ENCODE data around the gene CSNK1D. TPM values are rescaled to one million over a fixed set of nuclear protein-coding genes. Genes with fewer than 3 reads are reported as not detected.

The CSNK1D gene
- total RNA-seq, 1 experiment from 2014 or later, result 104 TPM

GRCh38 chr17:82283208-82283749 is 9.8 kb upstream of the CSNK1D start:
- no peak overlapping the region for H3K4me3 ChIP-seq
- H3K36me3 ChIP-seq, result no peaks in the 10 kb centered on the region
- DNase-seq, result peak; percentile 81
- peaks cover 8% of the 10 kb centered on the region for H3K9me3 ChIP-seq
- H3K27me3 ChIP-seq, result no peaks in the 10 kb centered on the region

DNA sequence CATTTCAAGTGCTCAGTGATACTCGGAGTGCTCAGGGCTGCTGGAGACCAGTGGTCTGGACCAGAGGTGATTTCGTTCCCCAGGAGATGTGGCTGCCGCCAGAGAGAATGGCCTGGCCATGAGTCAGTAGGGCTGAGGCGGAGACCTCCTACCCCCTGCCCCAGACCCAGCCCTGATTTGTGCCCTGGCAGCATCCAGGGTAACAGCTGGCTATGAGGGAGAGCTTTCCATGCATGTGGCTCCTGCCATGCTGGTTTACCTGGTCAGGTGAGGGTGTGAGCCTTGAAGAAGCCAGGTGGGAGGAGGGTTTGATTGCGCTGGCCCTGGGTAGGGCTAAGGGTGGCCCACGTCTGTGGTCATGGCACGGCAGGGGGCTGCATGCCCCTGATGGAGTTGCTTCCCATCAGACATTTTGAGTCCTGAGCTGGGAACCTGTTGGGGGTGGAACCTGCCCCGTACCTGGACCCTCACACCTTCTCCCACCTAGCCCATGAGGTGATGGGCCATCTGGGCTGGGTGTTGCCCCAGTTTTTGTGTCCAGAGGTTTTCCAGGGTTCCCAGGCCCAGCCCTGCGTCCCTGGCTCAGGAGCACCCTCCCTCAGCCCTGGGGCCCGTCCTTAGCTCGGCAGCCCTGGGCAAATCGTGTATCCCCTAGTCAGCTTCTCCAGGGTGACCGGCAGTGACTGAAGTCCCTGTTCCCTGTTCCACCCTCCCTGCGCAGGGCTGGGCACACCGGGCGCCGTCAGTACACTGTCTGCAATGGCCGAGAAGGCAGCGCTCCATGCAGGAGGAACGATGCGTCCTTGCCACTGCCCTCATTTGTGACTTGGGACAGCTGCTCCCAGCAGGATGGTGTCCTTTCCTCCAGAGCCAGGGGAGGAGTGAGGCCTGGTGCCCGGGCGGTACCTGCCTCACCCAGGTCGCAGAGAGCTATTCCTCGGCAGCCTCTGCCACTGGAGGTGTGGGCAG is 9.0 kb upstream of the CSNK1D start:
- H3K36me3 ChIP-seq, result no peaks in the 10 kb centered on the region
- DNase-seq, result peak; percentile 59
- peaks cover 7% of the 10 kb centered on the region for H3K9me3 ChIP-seq
- no peaks in the 10 kb centered on the region for H3K27me3 ChIP-seq
- no peak overlapping the region for H3K4me3 ChIP-seq

DNA sequence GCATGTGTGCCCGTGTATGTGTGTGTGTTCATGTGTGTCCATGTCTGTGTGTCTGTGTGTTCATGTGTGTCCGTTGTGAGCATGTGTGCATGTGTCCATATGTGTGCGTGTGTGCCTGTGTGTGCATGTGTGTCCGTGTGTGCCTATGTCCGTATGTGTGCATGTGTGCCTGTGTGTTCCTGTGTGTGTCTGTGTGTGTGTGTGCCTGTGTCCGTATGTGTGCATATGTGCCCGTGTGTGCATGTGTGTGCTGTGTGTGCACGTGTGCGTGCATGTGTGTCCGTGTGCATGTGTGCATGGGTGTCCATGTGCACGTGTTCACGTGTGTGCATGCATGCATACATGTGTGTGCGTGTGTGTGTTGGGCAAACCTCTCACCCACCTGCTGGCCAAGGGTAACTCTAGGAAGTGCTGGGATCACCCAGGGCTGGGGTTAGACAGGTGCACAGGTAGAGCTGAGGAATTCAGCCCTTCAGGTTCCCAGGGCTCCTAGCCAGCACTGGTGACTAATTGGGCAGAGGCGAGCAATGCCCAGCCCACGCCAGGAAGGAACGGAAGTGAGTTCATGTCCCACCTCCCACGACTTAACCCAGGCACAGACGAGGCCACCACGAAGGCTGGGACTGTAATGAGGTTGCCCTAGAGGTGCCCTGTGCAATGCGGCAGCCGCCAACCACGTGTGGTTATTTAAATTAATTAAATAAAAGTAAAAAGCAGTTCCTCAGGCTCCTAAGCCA is 8.2 kb upstream of the CSNK1D start:
- DNase-seq, result peak; percentile 72

DNA sequence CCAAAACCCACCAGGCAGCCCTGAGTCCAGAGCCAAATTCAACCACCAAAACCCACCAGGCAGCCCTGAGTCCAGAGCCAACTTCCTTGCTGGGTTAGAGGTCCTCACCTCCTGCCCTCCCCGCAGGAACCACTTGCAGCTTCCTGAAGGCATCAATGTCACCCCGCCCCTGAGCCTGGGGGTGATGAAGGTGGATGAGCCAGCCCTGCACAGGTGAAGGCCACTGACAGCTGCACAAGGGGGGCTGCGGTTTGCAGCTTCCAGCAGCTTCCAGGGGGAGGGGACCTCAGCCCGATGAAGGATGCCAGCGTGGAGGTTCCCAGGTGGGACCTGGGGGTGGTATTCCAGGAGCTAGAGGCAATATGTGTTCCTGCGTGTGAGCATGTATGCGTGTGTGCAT is 7.6 kb upstream of the CSNK1D start:
- no peaks in the 10 kb centered on the region for H3K27me3 ChIP-seq
- no peak for DNase-seq
- H3K36me3 ChIP-seq, result no peaks in the 10 kb centered on the region
- H3K4me3 ChIP-seq, result no peak overlapping the region
- H3K9me3 ChIP-seq, result no peaks in the 10 kb centered on the region

More for the DNA sequence above, 8.2 kb upstream of the CSNK1D start:
- H3K4me3 ChIP-seq, result no peak overlapping the region
- H3K9me3 ChIP-seq, result no peaks in the 10 kb centered on the region
- H3K36me3 ChIP-seq, result no peaks in the 10 kb centered on the region
- H3K27me3 ChIP-seq, result no peaks in the 10 kb centered on the region

DNA sequence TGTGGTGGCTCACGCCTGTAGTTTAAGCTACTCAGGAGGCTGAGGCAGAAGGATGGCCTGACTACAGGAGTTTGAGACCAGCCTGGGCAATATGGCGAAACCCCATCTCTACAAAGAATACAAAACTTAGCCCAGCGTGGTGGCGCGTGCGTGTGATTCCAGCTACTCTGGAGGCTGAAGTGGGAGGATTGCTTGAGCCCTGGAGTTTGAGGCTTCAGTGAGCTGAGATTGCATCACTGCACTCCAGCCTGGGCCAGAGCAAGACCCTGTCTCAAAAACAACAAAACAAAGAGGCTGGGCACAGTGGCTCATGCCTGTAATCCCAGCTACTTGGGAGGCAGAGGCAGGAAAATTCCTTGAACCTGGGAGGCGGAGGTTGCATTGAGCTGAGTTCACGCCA is 7.0 kb upstream of the CSNK1D start:
- H3K27me3 ChIP-seq, result no peaks in the 10 kb centered on the region
- DNase-seq, result no peak
- no peak overlapping the region for H3K4me3 ChIP-seq
- no peaks in the 10 kb centered on the region for H3K9me3 ChIP-seq
- H3K36me3 ChIP-seq, result no peaks in the 10 kb centered on the region

DNA sequence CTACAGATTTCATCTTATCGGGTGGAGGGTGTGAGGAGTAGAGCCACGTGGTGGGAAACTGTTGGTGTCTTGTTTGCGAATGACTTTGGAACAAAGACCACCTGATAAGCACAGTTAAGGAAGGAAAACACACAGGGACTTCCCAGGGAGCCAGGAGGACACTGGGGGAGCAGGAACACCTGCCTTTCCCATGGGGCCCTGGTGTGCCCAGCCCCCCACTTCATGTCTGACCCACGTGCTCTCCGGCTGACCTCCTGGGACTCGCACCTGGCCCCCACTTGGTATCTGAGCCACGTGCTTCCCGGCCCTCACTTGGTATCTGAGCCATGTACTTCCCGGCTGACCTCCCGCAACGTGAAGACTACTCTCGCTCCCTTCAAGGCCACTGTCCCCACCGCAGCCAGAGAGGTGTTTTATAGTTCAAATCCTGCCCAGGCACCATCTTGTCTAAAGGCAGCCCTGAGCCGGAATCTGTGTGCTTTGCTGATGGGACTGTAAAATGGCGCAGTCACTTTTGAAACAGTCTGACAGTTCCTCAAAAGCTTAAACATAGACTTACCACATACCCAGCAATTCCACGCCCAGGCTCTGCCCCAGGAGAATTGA is 5.4 kb upstream of the CSNK1D start:
- Histone ChIP-seq H3K36me3 (no peaks in the 10 kb centered on the region), H3K4me3 (no peak overlapping the region), H3K9me3 (no peaks in the 10 kb centered on the region), H3K27me3 (no peaks in the 10 kb centered on the region)
- DNase-seq, result no peak

DNA sequence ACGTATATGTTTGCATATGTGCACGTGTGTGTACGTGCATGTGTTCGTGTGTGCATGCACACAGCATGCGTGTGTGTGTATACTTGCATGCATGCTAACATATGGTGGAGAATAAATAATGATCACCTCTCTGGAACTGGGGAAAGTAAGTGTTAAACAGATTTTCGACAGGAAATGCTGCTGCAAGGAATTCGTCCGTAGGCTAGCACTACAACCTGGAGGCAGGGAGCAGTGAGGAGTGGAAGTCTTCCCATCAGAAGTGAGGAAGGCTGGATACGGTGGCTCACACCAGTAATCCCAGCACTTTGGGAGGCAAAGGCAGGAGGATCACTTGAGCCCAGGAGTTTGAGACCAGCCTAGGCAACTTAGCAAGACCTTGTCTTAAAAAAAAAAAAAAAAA is 4.8 kb upstream of the CSNK1D start:
- no peak for DNase-seq

DNA sequence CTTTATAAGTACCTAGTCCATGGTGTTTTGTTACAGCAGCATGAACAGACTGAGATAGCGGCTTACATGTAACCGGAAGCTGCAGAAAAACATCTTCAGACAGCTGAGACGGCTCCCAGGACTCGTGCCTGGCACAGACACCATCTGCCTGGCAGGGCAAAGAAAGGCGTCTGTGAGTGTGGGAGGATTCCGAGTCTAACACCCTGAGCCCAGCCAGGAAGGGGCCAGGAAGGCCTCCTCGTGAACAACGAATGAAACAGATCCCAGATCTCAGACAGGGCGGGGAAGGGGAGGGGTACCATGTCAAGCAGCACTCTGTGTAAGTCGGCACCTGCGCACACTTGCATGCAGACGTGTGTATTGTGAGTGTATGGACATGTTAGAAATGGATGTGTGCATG is 4.4 kb upstream of the CSNK1D start:
- no peak for DNase-seq

More for the DNA sequence above, 4.8 kb upstream of the CSNK1D start:
- Histone ChIP-seq H3K4me3 (no peak overlapping the region), H3K36me3 (no peaks in the 10 kb centered on the region), H3K9me3 (no peaks in the 10 kb centered on the region), H3K27me3 (no peaks in the 10 kb centered on the region)

DNA sequence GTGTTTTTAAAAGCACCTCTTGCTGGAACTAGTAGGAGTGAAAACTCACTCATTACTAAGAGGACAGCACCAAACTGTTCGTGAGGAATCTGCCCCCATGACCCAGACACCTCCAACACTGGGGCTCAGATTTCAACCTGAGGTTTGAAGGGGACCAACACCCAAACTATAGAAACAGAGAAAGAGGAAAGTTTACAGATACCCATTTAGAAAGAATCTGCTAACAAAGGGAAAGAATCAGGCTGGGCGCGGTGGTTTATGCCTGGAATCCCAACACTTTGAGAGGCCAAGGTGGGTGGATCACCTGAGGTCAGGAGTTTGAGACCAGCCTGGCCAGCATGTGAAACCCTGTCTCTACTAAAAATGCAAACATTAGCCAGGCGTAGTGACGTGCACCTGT is 3.4 kb upstream of the CSNK1D start:
- Histone ChIP-seq H3K4me3 (no peak overlapping the region), H3K27me3 (no peaks in the 10 kb centered on the region), H3K36me3 (peaks cover 8% of the 10 kb centered on the region), H3K9me3 (no peaks in the 10 kb centered on the region)
- DNase-seq, result no peak

More for the DNA sequence above, 4.4 kb upstream of the CSNK1D start:
- Histone ChIP-seq H3K36me3 (peaks cover 2% of the 10 kb centered on the region; the same call in 1 of the 2 replicates), H3K27me3 (no peaks in the 10 kb centered on the region), H3K4me3 (no peak overlapping the region), H3K9me3 (no peaks in the 10 kb centered on the region)

DNA sequence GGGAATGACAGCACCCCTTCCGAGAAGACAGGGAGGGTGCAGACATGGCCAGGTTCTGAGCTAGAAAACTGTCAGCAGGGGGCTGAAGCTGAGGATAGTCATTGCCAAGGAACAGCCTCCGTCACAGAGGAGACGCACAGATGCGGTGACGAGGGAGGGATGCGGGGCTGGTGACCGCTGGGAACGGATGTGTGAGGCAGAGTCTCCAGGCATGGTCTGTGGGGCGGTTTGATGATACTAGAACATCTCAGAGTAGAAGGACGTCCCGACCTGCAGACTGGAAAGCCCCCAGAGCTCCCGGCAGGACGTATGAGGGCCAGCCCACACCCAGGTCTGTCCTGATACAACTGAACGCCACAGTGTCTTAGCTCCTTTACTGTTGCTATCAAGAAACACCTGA is 1.8 kb upstream of the CSNK1D start:
- peaks cover 25% of the 10 kb centered on the region for H3K36me3 ChIP-seq
- H3K9me3 ChIP-seq, result no peaks in the 10 kb centered on the region
- H3K4me3 ChIP-seq, result no peak overlapping the region
- H3K27me3 ChIP-seq, result no peaks in the 10 kb centered on the region
- no peak for DNase-seq

GRCh38 chr17:82274134-82275020 is 877 bp upstream of the CSNK1D start:
- H3K9me3 ChIP-seq, result no peaks in the 10 kb centered on the region
- no peaks in the 10 kb centered on the region for H3K27me3 ChIP-seq
- no peak for DNase-seq
- peak overlapping the region; percentile 84; the same call in 1 of the 2 replicates for H3K4me3 ChIP-seq
- H3K36me3 ChIP-seq, result peaks cover 32% of the 10 kb centered on the region

GRCh38 chr17:82272495-82273326 is 789 bp downstream of the CSNK1D start:
- Histone ChIP-seq H3K36me3 (peaks cover 42% of the 10 kb centered on the region), H3K9me3 (no peaks in the 10 kb centered on the region), H3K4me3 (peak overlapping the region; percentile 84), H3K27me3 (no peaks in the 10 kb centered on the region)
- DNase-seq, result peak; percentile 33

GRCh38 chr17:82271401-82271800 is 2.1 kb downstream of the CSNK1D start:
- peaks cover 51% of the 10 kb centered on the region for H3K36me3 ChIP-seq
- no peaks in the 10 kb centered on the region for H3K27me3 ChIP-seq
- no peak for DNase-seq
- H3K4me3 ChIP-seq, result no peak overlapping the region; the same call in 1 of the 2 replicates
- no peaks in the 10 kb centered on the region for H3K9me3 ChIP-seq

- no peaks in the 10 kb centered on the region for H3K9me3 ChIP-seq
- H3K36me3 ChIP-seq, result peaks cover 59% of the 10 kb centered on the region
- no peak overlapping the region for H3K4me3 ChIP-seq
- no peak for DNase-seq
- no peaks in the 10 kb centered on the region for H3K27me3 ChIP-seq
Observed at GRCh38 chr17:82270651-82271050, 2.8 kb downstream of the CSNK1D start.

- Histone ChIP-seq H3K27me3 (no peaks in the 10 kb centered on the region), H3K36me3 (peaks cover 66% of the 10 kb centered on the region), H3K4me3 (no peak overlapping the region), H3K9me3 (no peaks in the 10 kb centered on the region)
- DNase-seq, result no peak
Observed at GRCh38 chr17:82269882-82270500, 3.5 kb downstream of the CSNK1D start.
